Measurements from ENCODE around the gene NBPF4.
"Not testable (repeated sequence)": the region's sequence is repeated elsewhere in the genome, so short reads cannot be mapped to it uniquely, and the experiment has no call there.

NBPF4 gene

DNA sequence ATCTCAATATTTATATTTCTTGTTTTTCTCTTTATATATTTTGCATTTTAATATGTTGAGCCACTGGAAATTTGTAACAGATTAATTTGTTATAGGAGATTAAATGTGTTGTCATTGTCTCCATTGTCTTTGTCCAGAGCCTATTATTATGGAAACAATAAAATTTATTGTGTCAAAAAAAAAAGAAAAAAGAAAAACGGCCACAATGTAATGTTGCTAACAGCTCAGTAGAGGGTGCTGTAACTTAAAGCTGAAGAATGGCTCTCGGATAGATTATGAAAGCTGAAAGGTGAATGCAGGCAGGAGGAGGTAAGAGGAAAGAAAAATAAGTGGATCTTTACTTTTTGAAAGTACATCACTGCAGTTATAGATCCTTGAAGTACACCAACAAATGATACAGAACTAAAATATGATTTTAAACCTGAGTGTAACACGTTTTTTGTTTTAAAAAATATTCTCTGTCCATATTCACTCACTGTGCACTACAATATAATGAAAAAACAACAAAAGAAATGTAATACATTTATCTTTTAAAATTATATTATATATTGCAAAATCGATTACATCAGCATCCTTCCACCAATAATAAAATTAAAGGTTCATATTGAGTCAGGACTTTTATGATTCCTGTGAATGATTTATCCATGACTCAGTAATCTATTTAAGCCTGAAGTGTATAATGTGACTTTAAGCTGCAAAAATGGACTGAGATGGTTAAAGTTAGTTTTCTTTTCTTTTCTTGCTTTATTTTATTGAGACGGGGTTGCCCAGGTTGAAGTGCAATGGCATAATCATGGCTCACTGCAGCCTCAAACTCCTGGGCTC, 29.0 kb downstream of the NBPF4 start:
- TF ChIP-seq, protein P1, sequence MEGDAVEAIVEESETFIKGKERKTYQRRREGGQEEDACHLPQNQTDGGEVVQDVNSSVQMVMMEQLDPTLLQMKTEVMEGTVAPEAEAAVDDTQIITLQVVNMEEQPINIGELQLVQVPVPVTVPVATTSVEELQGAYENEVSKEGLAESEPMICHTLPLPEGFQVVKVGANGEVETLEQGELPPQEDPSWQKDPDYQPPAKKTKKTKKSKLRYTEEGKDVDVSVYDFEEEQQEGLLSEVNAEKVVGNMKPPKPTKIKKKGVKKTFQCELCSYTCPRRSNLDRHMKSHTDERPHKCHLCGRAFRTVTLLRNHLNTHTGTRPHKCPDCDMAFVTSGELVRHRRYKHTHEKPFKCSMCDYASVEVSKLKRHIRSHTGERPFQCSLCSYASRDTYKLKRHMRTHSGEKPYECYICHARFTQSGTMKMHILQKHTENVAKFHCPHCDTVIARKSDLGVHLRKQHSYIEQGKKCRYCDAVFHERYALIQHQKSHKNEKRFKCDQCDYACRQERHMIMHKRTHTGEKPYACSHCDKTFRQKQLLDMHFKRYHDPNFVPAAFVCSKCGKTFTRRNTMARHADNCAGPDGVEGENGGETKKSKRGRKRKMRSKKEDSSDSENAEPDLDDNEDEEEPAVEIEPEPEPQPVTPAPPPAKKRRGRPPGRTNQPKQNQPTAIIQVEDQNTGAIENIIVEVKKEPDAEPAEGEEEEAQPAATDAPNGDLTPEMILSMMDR (IDR thresholded peaks at IDR 0.05; ENCODE audit: low read depth, low read length): peak; percentile 33; the same call in 1 of the 2 replicates
- H3K4me3 ChIP-seq (ENCODE audit: low read depth, low read length): not testable (repeated sequence)

DNA sequence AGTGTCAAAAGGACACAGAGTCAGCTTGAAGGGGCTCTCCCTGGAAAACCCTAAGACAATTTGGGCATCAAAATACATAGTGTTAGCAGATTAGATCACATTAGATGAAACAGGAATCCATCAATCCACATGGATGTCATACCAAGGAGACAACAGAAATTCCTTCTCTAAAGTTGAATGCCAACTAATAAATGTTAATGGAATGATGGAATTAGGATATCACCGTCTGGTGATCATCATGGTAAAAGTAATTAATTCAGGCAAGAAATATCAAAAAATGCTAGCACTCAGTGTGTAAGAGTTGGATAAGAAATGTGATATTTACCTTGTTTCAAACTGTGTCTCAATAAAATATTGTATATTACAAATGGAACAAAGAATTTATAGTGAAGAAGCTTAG, 32.9 kb downstream of the NBPF4 start:
- TF ChIP-seq, protein P1 (IDR thresholded peaks at IDR 0.05; ENCODE audit: low read depth, low read length): no peak
- no peak overlapping the region for H3K4me3 ChIP-seq (ENCODE audit: low read depth, low read length)

DNA sequence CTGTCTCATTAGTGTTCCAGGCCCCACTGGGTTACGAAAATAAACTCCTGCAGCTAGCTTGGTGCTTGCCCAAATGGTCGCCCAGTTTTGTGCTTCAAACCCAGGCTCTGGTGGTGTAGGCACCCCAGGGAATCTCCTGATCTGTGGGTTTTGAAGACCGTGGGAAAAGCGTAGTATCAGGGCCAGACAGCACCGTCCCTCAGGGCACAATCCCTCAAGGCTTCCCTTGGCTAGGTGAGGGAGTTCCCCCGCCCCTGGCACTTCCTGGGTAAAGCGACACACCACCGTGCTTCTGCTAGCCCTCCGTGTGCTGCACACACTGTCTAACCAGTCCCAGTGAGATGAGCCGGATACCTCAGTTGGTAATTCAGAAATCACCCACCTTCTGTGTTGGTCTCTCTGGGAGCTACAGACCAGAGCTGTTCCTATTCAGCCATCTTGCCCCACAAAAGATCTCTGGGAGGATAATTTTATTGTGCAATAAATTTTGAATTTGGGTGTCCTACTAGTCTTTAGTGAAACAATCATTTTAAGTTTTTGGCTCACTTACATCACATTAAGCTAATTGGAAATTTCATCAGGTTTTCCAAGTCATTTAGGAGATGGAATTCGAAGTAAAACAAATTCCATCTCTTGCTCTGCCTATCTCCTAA, 34.3 kb downstream of the NBPF4 start:
- H3K4me3 ChIP-seq (ENCODE audit: low read depth, low read length): no peak overlapping the region

DNA sequence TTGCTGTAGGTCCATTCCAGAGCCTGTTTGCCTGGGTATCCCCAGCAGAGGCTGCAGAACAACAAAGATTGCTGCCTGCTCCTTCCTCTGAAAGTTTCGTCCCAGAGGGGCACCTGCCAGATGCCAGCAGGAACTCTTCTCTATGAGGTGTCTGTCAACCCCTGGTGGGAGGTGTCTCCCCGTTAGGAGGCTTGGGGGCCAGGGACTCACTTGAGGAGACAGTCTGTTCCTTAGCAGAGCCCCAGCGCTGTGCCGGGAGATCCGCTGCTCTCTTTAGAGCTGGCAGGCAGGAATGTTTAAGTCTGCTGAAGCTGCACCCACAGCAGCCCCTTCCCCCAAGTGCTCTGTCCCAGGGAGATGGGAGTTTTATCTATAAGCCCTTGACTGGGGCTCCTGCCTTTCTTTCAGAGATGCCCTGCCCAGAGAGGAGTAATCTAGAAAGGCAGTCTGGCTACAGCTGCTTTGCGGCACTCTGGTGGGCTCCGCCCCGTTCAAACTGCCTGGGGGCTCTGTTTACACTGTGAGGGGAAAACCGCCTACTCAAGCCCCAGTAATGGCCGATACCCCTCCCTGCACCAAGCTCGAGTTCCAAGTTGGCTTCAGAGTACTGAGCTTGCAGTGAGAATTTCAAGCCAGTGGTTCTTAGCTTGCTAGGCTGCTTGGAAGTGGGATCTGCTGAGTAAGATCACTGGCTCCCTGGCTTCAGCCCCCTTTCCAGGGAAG, 35.0 kb downstream of the NBPF4 start:
- H3K4me3 ChIP-seq (ENCODE audit: low read depth, low read length): no peak overlapping the region
- TF ChIP-seq, protein P1 (IDR thresholded peaks at IDR 0.05; ENCODE audit: low read depth, low read length): no peak

More for the DNA sequence above, 34.3 kb downstream of the NBPF4 start:
- TF ChIP-seq, protein P1 (IDR thresholded peaks at IDR 0.05; ENCODE audit: low read depth, low read length): no peak

DNA sequence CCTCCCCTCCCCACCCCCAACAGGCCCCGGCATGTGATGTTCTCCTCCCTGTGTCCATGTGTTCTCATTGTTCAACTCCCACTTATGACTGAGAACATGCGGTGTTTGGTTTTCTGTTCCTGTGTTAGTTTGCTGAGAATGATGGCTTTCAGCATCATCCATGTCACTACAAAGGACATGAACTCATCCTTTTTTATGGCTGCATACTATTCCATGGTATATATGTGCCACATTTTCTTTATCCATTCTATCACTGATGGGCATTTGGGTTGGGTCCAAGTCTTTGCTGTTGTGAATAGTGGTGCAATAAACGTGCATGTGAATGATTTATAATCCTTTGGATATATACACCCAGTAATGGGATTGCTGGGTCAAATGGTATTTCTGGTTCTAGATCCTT, 40.3 kb downstream of the NBPF4 start:
- H3K4me3 ChIP-seq (ENCODE audit: low read depth, low read length): not testable (repeated sequence)

DNA sequence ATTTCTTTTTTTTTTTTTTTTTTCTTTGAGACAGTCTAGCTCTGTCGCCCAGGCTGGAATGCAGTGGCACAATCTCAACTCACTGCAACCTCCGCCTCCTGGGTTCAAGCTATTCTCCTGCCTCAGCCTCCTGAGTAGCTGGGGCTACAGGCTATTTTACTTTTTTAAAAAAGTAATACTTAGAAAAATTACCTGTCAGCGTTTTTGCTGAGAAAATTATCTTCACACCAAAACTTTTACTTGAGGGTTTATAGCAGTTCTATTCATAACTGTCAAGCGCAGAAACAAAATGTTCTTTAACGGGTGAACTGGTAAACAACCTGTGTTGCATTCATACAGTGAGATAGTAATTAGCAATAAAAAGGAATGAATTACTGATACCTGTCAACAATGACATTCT, 42.2 kb downstream of the NBPF4 start:
- H3K4me3 ChIP-seq (ENCODE audit: low read depth, low read length): no peak overlapping the region
- TF ChIP-seq, protein P1 (IDR thresholded peaks at IDR 0.05; ENCODE audit: low read depth, low read length): no peak

DNA sequence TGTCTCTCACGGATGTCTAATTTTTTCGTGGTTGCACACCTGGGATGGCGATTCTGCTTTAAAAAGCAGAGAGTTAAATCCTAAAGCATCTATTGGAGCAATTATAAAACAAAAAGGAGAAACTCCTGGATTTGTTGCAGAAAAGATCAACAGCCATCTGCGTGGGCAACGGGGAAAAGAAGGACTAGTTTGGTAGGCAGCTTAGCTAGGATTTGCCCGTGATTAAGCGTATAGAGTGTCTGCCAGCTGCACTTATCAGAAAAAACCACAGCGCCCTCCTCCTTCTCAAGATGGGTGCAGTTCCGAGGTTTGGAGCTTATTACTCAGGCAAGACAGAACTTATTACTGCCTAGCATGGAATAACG, 43.2 kb downstream of the NBPF4 start:
- TF ChIP-seq, protein P1 (IDR thresholded peaks at IDR 0.05; ENCODE audit: low read depth, low read length): no peak
- peak overlapping the region; percentile 75 for H3K4me3 ChIP-seq (ENCODE audit: low read depth, low read length)
